ENCODE measurements around the gene KRT72.

The KRT72 gene

GRCh38 chr12:52600941-52601481 is at the start of gene KRT72:
Gene KRT72 (minus strand): TSS chr12:52601463. CDS start chr12:52601452, 11 bp downstream.
- no peak within 1 kb of the TSS for H3K4me3 ChIP-seq (ENCODE audit: low read length)
- no peak for DNase-seq (ENCODE audit: low read depth)
- TF ChIP-seq, protein P1, sequence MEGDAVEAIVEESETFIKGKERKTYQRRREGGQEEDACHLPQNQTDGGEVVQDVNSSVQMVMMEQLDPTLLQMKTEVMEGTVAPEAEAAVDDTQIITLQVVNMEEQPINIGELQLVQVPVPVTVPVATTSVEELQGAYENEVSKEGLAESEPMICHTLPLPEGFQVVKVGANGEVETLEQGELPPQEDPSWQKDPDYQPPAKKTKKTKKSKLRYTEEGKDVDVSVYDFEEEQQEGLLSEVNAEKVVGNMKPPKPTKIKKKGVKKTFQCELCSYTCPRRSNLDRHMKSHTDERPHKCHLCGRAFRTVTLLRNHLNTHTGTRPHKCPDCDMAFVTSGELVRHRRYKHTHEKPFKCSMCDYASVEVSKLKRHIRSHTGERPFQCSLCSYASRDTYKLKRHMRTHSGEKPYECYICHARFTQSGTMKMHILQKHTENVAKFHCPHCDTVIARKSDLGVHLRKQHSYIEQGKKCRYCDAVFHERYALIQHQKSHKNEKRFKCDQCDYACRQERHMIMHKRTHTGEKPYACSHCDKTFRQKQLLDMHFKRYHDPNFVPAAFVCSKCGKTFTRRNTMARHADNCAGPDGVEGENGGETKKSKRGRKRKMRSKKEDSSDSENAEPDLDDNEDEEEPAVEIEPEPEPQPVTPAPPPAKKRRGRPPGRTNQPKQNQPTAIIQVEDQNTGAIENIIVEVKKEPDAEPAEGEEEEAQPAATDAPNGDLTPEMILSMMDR (conservative IDR thresholded peaks at IDR 0.05; ENCODE audit: low read length) = no peak

DNA sequence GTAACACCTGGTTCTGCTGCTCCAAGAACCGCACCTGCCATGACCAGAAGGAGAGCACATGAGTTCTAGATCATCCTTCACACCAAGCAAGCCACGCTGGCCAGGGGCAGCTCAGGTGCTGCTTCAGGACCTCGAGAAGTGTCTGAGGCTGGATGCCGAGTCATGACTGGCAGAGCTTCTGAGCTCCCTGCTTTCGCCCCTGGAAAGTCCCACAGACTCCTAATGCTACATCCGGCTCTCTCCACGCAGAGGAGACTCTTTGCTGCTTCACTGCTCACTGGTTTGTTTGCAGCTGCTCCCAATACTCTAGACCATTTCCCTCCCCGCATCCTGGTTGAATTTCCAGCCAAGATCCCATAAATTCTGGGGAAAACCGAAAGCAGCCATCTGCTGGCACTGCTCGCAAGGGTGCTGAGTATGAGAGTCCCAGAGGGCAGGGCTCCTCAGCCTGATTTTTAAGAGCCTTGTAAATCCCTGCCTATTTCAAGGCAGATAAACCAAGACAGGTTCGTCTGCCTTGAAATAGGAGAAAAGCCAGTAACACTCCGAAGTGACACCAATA is 49.3 kb upstream of the KRT72 start:
- peak; percentile 24 for DNase-seq (ENCODE audit: low read depth)
- TF ChIP-seq, protein P1 (conservative IDR thresholded peaks at IDR 0.05; ENCODE audit: low read length) = no peak
- 0 out of 2 replicates have a peak overlapping the region, but pooled peaks have one; percentile 1 for H3K4me3 ChIP-seq (ENCODE audit: low read length)

GRCh38 chr12:52649066-52649465 is 47.8 kb upstream of the KRT72 start:
- TF ChIP-seq, protein P1 (conservative IDR thresholded peaks at IDR 0.05; ENCODE audit: low read length) = no peak
- DNase-seq (ENCODE audit: low read depth) = no peak
- no peak overlapping the region for H3K4me3 ChIP-seq (ENCODE audit: low read length)

GRCh38 chr12:52648012-52648550 is 46.8 kb upstream of the KRT72 start:
- H3K4me3 ChIP-seq (ENCODE audit: low read length) = no peak overlapping the region
- DNase-seq (ENCODE audit: low read depth) = no peak
- TF ChIP-seq, protein P1 (conservative IDR thresholded peaks at IDR 0.05; ENCODE audit: low read length) = no peak

DNA sequence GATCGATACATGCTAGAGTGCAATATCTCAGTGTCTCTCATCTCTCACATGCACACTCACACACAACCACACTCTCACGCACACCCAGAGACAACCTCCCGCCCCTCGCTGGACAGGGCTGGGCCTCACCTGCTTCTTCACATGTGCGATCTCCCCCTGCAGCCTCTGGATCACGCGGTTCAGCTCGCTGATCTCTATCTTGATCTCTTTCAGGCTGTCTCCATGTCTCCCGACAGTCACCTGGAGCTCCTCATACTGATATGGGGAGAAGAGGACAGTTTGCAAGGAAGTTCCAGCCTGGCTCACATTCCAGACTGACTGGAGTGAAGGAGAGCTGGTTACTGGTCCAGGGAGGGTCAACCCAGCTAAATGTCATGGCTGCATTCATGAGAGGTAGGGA is 46.3 kb upstream of the KRT72 start:
- no peak for DNase-seq (ENCODE audit: low read depth)
- TF ChIP-seq, protein P1 (conservative IDR thresholded peaks at IDR 0.05; ENCODE audit: low read length) = no peak
- H3K4me3 ChIP-seq (ENCODE audit: low read length) = no peak overlapping the region

DNA sequence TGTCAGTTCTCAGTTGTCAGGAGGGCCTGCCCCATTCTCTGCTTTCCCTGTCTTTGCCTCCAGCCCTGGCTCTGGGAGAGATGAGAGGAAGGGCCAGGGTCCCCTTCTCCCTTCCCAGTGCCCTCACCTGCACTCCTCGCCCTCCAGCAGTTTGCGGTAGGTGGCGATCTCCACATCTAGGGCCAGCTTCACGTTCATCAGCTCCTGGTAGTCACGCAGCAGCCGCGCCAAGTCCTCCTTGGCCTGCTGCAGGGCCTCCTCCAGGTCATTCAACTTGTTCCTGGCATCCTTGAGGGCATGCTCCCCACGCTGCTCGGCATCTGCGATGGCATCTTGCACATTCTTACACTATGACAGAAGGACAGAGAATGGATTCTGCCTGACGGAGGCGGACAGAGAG is 45.4 kb upstream of the KRT72 start:
- TF ChIP-seq, protein P1 (conservative IDR thresholded peaks at IDR 0.05; ENCODE audit: low read length) = no peak

GRCh38 chr12:52645982-52646381 is 44.7 kb upstream of the KRT72 start:
- H3K4me3 ChIP-seq (ENCODE audit: low read length) = no peak overlapping the region
- DNase-seq (ENCODE audit: low read depth) = no peak
- TF ChIP-seq, protein P1 (conservative IDR thresholded peaks at IDR 0.05; ENCODE audit: low read length) = no peak

More for the DNA sequence above, 45.4 kb upstream of the KRT72 start:
- H3K4me3 ChIP-seq (ENCODE audit: low read length) = no peak overlapping the region
- DNase-seq (ENCODE audit: low read depth) = no peak

Data from AG10803 (cell line).